H1 (cell line): Measurements from ENCODE around the gene CAB39L. TPM values are rescaled to one million over a fixed set of nuclear protein-coding genes. Genes with fewer than 3 reads are reported as not detected.
A peak's percentile ranks its signal among the peaks of the same experiment; 100 is the strongest.

ENCODE experiments used
- CTCF ChIA-PET: fragments of 300-600 bp; sonication (Branson Sonifier 250); formaldehyde crosslinking; loops from one replicate; lab custom pipeline; 2021; ENCODE audit not compliant: partially characterized antibody; lab: Charles Lee
- POLR2A ChIA-PET: fragments of 300-600 bp; sonication (Branson Sonifier 250); formaldehyde crosslinking; loops from one replicate; lab custom pipeline; 2021; ENCODE audit warnings: inconsistent platforms; ENCODE audit not compliant: partially characterized antibody; lab: Charles Lee
- DNase-seq, 2 experiments: peaks; one replicate each; pipeline versions ENCODE4 v3.0.0 to v3.0.0-alpha.2; 2010 to 2022; ENCODE audit warnings: low spot score in 2 of 2, low read depth in 1 of 2, mixed read lengths in 1 of 2
- FAIRE-seq: peaks from 2 replicates; lab custom pipeline; 2011; peaks lifted over from hg19 to GRCh38; lab: Jason Lieb, UNC
- H2AFZ ChIP-seq: 2 replicates; pipeline ENCODE4 v1.8.1; 2012; ENCODE audit warnings: low read length, inconsistent platforms
- H2AK5ac ChIP-seq: 2 replicates; pipeline ENCODE4 v1.6.1; 2013; ENCODE audit warnings: low read depth, low read length
- H2BK120ac ChIP-seq: replicated peaks from 2 replicates; pipeline ENCODE3; 2013; ENCODE audit warnings: low read depth, low read length, inconsistent platforms
- H2BK12ac ChIP-seq: 2 replicates; pipeline ENCODE4 v1.6.1; 2013; ENCODE audit warnings: low read depth, low read length
- H2BK15ac ChIP-seq: 2 replicates; pipeline ENCODE4 v1.6.1; 2013; ENCODE audit warnings: low read length
- H2BK20ac ChIP-seq: 2 replicates; pipeline ENCODE4 v1.6.1; 2013; ENCODE audit warnings: low read length
- H2BK5ac ChIP-seq: 2 replicates; pipeline ENCODE4 v1.6.1; 2013; ENCODE audit warnings: low read depth, low read length
- H3K14ac ChIP-seq: 2 replicates; pipeline ENCODE4 v1.6.1; 2013; ENCODE audit warnings: inconsistent platforms; ENCODE audit not compliant: insufficient read length
- H3K18ac ChIP-seq: 2 replicates; pipeline ENCODE4 v1.6.1; 2013; ENCODE audit warnings: low read length; ENCODE audit errors: extremely low read depth
- H3K23ac ChIP-seq: 2 replicates; pipeline ENCODE4 v1.6.1; 2013; ENCODE audit warnings: inconsistent platforms; ENCODE audit not compliant: insufficient read length
- H3K23me2 ChIP-seq: 2 replicates; pipeline ENCODE4 v1.6.1; 2013; ENCODE audit warnings: low read depth, low read length
- H3K27ac ChIP-seq: 2 replicates; pipeline ENCODE4 v1.6.1; 2011; ENCODE audit warnings: low read depth, low read length, inconsistent platforms
- H3K27me3 ChIP-seq, 4 experiments: replicated peaks in 1 of 4; 1 replicate in 1 of 4; 2 replicates in 3 of 4; pipeline versions ENCODE4 v1.6.1 to v1.8.1; 2011 to 2013; ENCODE audit warnings: low read length in 3 of 4, mild to moderate bottlenecking in 3 of 4, inconsistent platforms in 2 of 4, mixed read lengths in 2 of 4, moderate library complexity in 1 of 4; ENCODE audit not compliant: control insufficient read depth in 3 of 4, insufficient read depth in 3 of 4; ENCODE audit errors: extremely low read depth in 1 of 4
- H3K36me3 ChIP-seq, 4 experiments: 2 replicates each; pipeline versions ENCODE4 v1.6.1 to v1.8.1; 2011 to 2013; ENCODE audit warnings: mild to moderate bottlenecking in 4 of 4, low read length in 3 of 4, moderate library complexity in 2 of 4, control low read depth in 1 of 4, inconsistent platforms in 1 of 4; ENCODE audit not compliant: insufficient read depth in 4 of 4, control insufficient read depth in 2 of 4
- H3K4ac ChIP-seq: replicated peaks from 2 replicates; pipeline ENCODE3; 2013; ENCODE audit warnings: low read length, low read depth, mixed read lengths, inconsistent platforms; ENCODE audit not compliant: insufficient read length
- H3K4me1 ChIP-seq, 4 experiments: replicated peaks in 1 of 4; 1 replicate in 1 of 4; 2 replicates in 3 of 4; pipeline versions ENCODE4 v1.6.1 to v1.8.1; 2011 to 2013; ENCODE audit warnings: low read length in 3 of 4, inconsistent platforms in 2 of 4, mixed read lengths in 1 of 4; ENCODE audit not compliant: insufficient read depth in 4 of 4, control insufficient read depth in 3 of 4
- H3K4me2 ChIP-seq, 2 experiments: 2 replicates each; pipeline versions ENCODE4 v1.6.1 to v1.8.1; 2011 to 2013; ENCODE audit warnings: low read depth in 2 of 2, low read length in 2 of 2, control low read depth in 1 of 2, inconsistent platforms in 1 of 2, mild to moderate bottlenecking in 1 of 2; ENCODE audit not compliant: insufficient read depth in 1 of 2
- H3K4me3 ChIP-seq, 4 experiments: fragments of 200-600, 300-600 bp in 1 of 4; sonication (generic), shearing (Covaris generic), sonication (Bioruptor Twin) in 1 of 4; 2 replicates each; pipeline versions ENCODE4 v1.5.1 to v1.8.1; 2011 to 2016; ENCODE audit warnings: low read length in 4 of 4, low read depth in 3 of 4, control low read depth in 2 of 4, inconsistent platforms in 2 of 4, mild to moderate bottlenecking in 2 of 4, mixed read lengths in 1 of 4, moderate library complexity in 1 of 4; ENCODE audit not compliant: insufficient read depth in 2 of 4; ENCODE audit errors: extremely low read depth in 1 of 4
- H3K56ac ChIP-seq: replicated peaks from 2 replicates; pipeline ENCODE3; 2013; ENCODE audit warnings: low read depth, mild to moderate bottlenecking, mixed read lengths, low read length, inconsistent platforms; ENCODE audit not compliant: insufficient read length
- H3K79me1 ChIP-seq: 2 replicates; pipeline ENCODE4 v1.6.1; 2013; ENCODE audit warnings: low read depth, low read length, control low read depth
- H3K79me2 ChIP-seq, 2 experiments: 2 replicates each; pipeline versions ENCODE4 v1.6.1 to v1.8.1; 2012 to 2013; ENCODE audit warnings: low read length in 2 of 2, mild to moderate bottlenecking in 2 of 2, inconsistent platforms in 1 of 2; ENCODE audit not compliant: insufficient read depth in 2 of 2, control insufficient read depth in 1 of 2
- H3K9ac ChIP-seq, 4 experiments: replicated peaks in 1 of 4; 1 replicate in 1 of 4; 2 replicates in 3 of 4; pipeline versions ENCODE4 v1.6.1 to v1.8.1; 2011 to 2013; ENCODE audit warnings: low read depth in 3 of 4, low read length in 3 of 4, control low read depth in 2 of 4, mild to moderate bottlenecking in 2 of 4, moderate library complexity in 2 of 4, inconsistent platforms in 1 of 4; ENCODE audit errors: extremely low read depth in 1 of 4
- H3K9me3 ChIP-seq, 2 experiments: 2 replicates each; pipeline versions ENCODE4 v1.6.1 to v1.8.1; 2012 to 2013; ENCODE audit warnings: mild to moderate bottlenecking in 2 of 2, moderate library complexity in 2 of 2, control low read depth in 1 of 2, inconsistent platforms in 1 of 2, low read depth in 1 of 2, low read length in 1 of 2, mixed read lengths in 1 of 2; ENCODE audit not compliant: insufficient read depth in 2 of 2
- H4K20me1 ChIP-seq, 2 experiments: replicated peaks in 1 of 2; 2 replicates each; pipeline versions ENCODE3 to v1.8.1; 2011 to 2013; ENCODE audit warnings: inconsistent platforms in 2 of 2, low read length in 2 of 2, mild to moderate bottlenecking in 1 of 2; ENCODE audit not compliant: insufficient read depth in 2 of 2, control insufficient read depth in 1 of 2
- H4K5ac ChIP-seq: 2 replicates; pipeline ENCODE4 v1.6.1; 2013; ENCODE audit warnings: low read length, low read depth, mixed read lengths, inconsistent platforms; ENCODE audit not compliant: insufficient read length
- H4K8ac ChIP-seq: 2 replicates; pipeline ENCODE4 v1.8.0; 2013; ENCODE audit warnings: mild to moderate bottlenecking, moderate library complexity, low read length, inconsistent platforms; ENCODE audit not compliant: insufficient read depth; ENCODE audit errors: extremely low read depth
- H4K91ac ChIP-seq: replicated peaks from 2 replicates; pipeline ENCODE3; 2013; ENCODE audit warnings: low read length, mixed read lengths, inconsistent platforms; ENCODE audit not compliant: insufficient read length
- EGR1 ChIP-seq: IDR thresholded peaks from 2 replicates; pipeline ENCODE4 v1.6.1; 2011; ENCODE audit warnings: low read depth, low read length, borderline replicate concordance
- POLR2A ChIP-seq, 2 experiments: IDR thresholded peaks; 1 replicate in 1 of 2; 2 replicates in 1 of 2; pipeline ENCODE4 v1.6.1; 2011; ENCODE audit warnings: low read depth in 2 of 2, low read length in 2 of 2, mild to moderate bottlenecking in 2 of 2; ENCODE audit errors: control extremely low read depth in 1 of 2
- RBBP5 ChIP-seq: IDR thresholded peaks from 2 replicates; pipeline ENCODE4 v1.7.1; 2012; ENCODE audit warnings: low read depth, mild to moderate bottlenecking, inconsistent platforms, low read length, moderate library complexity, borderline replicate concordance
- TCF12 ChIP-seq: IDR thresholded peaks from 2 replicates; pipeline ENCODE4 v1.6.1; 2011; ENCODE audit warnings: low read depth, mild to moderate bottlenecking, low read length
- whole genome bisulfite sequencing, 2 experiments: shearing (Covaris generic) in 1 of 2; methylation state at CpG; one replicate each; pipeline versions ENCODE4 v1.1.6 to v1.1.7; 2013 to 2015; ENCODE audit warnings: low lambda C conversion rate in 2 of 2, mixed read lengths in 2 of 2, inconsistent platforms in 1 of 2, low coverage in 1 of 2, missing lambda C conversion rate in 1 of 2; ENCODE audit not compliant: insufficient replicate concordance in 2 of 2, insufficient coverage in 1 of 2, insufficient read length in 1 of 2; ENCODE audit errors: extremely low coverage in 1 of 2, missing lambda C conversion rate in 1 of 2; 5-methylcytosine and 5-hydroxymethylcytosine counted together
- polyA plus RNA-seq, 7 experiments: library from polyadenylated mRNA; depleted of rRNA in 3 of 7; stranded (reverse) in 5 of 7; unstranded in 2 of 7; fragments of >200 nt in 5 of 7; fragments of 200-250 nt in 2 of 7; gene quantifications; 1 replicate in 5 of 7; 2 replicates in 1 of 7; 4 replicates in 1 of 7; pipeline versions ENCODE4 v1.2.1 to v1.2.3, GENCODE V29; 2011 to 2013; ENCODE audit warnings: missing spikeins in 2 of 7, mixed read lengths in 2 of 7
- total RNA-seq: library from RNA; stranded (reverse); fragmentation: NEBNext Ultra II Directional; extraction: Animal tissue kit (Norgen Biotek cat#: 25700); gene quantifications from 2 replicates; pipeline ENCODE4 v1.2.1, GENCODE V29; 2021

CAB39L gene
- total and polyA plus RNA-seq, 2 of the 8 experiments (the other 6 are each of a cell fraction or from before 2014, with no cell fraction given) = 2.5 to 4.8 TPM

GRCh38 chr13:49443357-49443703 is 534 bp downstream of the CAB39L start:
- peak overlapping the region; percentile 99 for H2BK5ac ChIP-seq
- no peaks in the 10 kb centered on the region for H3K9me3 ChIP-seq
- no peak for DNase-seq
- H4K5ac ChIP-seq = peak overlapping the region; percentile 12
- no peak overlapping the region for H3K4ac ChIP-seq
- peaks cover 0 to 3% (median 0%) of the 10 kb centered on the region in 4 experiments; a peak in 1 of 7 replicates for H3K4me1 ChIP-seq
- no peak overlapping the region; the same call in 1 of the 2 replicates for H2AK5ac ChIP-seq
- no peak overlapping the region for H3K14ac ChIP-seq
- H3K18ac ChIP-seq = peak overlapping the region; percentile 95
- CTCF ChIA-PET = interaction anchor here (0.7 to 1.6 kb wide), 4 partner anchors 50 to 143 kb away, joined by 3 to 5 read pairs (median 4); no protein-coding TSS in a partner anchor
- H3K36me3 ChIP-seq = no peaks in the 10 kb centered on the region
- no peaks in the 10 kb centered on the region for H3K27me3 ChIP-seq
- peaks cover 12% of the 10 kb centered on the region for H3K23me2 ChIP-seq
- peak overlapping the region; percentile 92 for H3K56ac ChIP-seq
- H3K27ac ChIP-seq = peak overlapping the region; percentile 99
- no peak overlapping the region for H3K23ac ChIP-seq
- peak overlapping the region; percentile 80 to 98 for H3K4me2 ChIP-seq
- no peaks in the 10 kb centered on the region for H4K20me1 ChIP-seq
- no peaks in the 10 kb centered on the region for H3K79me1 ChIP-seq
- peak overlapping the region; percentile 91; the same call in 1 of the 2 replicates for H2AFZ ChIP-seq
- no peak overlapping the region for H2BK15ac ChIP-seq
- WGBS, 2 experiments = 8% methylated on average over 10 of the region's 10 CpGs; no CpG with 5 or more reads in 1 of the 2 experiments
- H3K9ac ChIP-seq = peak overlapping the region; percentile 83 to 98 (median 95)
- peak overlapping the region; percentile 96; the same call in 1 of the 2 replicates for H2BK12ac ChIP-seq
- POLR2A ChIA-PET = interaction anchor here (0.6 to 3.3 kb wide), 13 partner anchors 10 to 349 kb away, joined by 3 to 19 read pairs (median 4); partner anchors contain the start of genes KPNA3, PHF11 and RCBTB1
- FAIRE-seq = no peak
- H2BK20ac ChIP-seq = no peak overlapping the region
- H4K91ac ChIP-seq = no peak overlapping the region
- H3K79me2 ChIP-seq = 0 out of 4 replicates have a peak, but pooled peaks cover 0 to 4% of the 10 kb centered on the region in 2 experiments
- TF ChIP-seq EGR1 (no peak), RBBP5 (peak; percentile 13; the same call in 1 of the 2 replicates), POLR2A (IDR thresholded peaks at IDR 0.05; ENCODE audit: control extremely low read depth in 1 of 2, low read depth in 2 of 2, low read length in 2 of 2) (peak in 1 of 2 experiments; percentile 64; a peak in 1 of 3 replicates), TCF12 (no peak)
- peak overlapping the region; percentile 89 to 96 (median 94) for H3K4me3 ChIP-seq
- no peak overlapping the region for H2BK120ac ChIP-seq
- H4K8ac ChIP-seq = peak overlapping the region; percentile 98; the same call in 1 of the 2 replicates
